GM23248 (cell line): ENCODE data around the gene FBXO38. TPM values are rescaled to one million over a fixed set of nuclear protein-coding genes. Genes with fewer than 3 reads are reported as not detected.

ENCODE experiments used
- DNase-seq: peaks from one replicate; pipeline ENCODE4 v3.0.0-alpha.2; 2015
- H2AFZ ChIP-seq: fragments of 200-600 bp; sonication (generic); 2 replicates; pipeline ENCODE4 v1.6.1; 2016; ENCODE audit warnings: antibody characterized with exemption
- H3F3A ChIP-seq: fragments of 200-600 bp; sonication (generic); 2 replicates; pipeline ENCODE4 v1.6.1; 2016; ENCODE audit warnings: mild to moderate bottlenecking, antibody characterized with exemption, mixed run types; ENCODE audit not compliant: insufficient read depth
- H3K27ac ChIP-seq: fragments of 200-600 bp; sonication (generic); 2 replicates; pipeline ENCODE4 v1.5.1; 2016; ENCODE audit warnings: mild to moderate bottlenecking
- H3K27me3 ChIP-seq: fragments of 200-600 bp; sonication (generic); replicated peaks from 2 replicates; pipeline ENCODE4 v1.6.1; 2016; ENCODE audit warnings: mild to moderate bottlenecking; ENCODE audit not compliant: insufficient read depth
- H3K36me3 ChIP-seq: fragments of 200-600 bp; sonication (generic); 2 replicates; pipeline ENCODE4 v1.6.1; 2016; ENCODE audit warnings: low read depth, mild to moderate bottlenecking
- H3K4me1 ChIP-seq: fragments of 200-600 bp; sonication (generic); 2 replicates; pipeline ENCODE4 v1.6.1; 2016; ENCODE audit warnings: mild to moderate bottlenecking; ENCODE audit not compliant: insufficient read depth
- H3K4me2 ChIP-seq: fragments of 200-600 bp; sonication (generic); one replicate; pipeline ENCODE4 v1.6.1; 2016; ENCODE audit warnings: mild to moderate bottlenecking; ENCODE audit not compliant: unreplicated experiment
- H3K4me3 ChIP-seq: fragments of 200-600 bp; sonication (generic); 2 replicates; pipeline ENCODE4 v1.5.1; 2016; ENCODE audit warnings: mild to moderate bottlenecking
- H3K79me2 ChIP-seq: fragments of 200-600 bp; sonication (generic); 2 replicates; pipeline ENCODE4 v1.6.1; 2016; ENCODE audit warnings: mild to moderate bottlenecking; ENCODE audit not compliant: insufficient read depth
- H3K9ac ChIP-seq: fragments of 200-600 bp; sonication (generic); 2 replicates; pipeline ENCODE4 v1.6.1; 2016; ENCODE audit warnings: mild to moderate bottlenecking
- H3K9me2 ChIP-seq: fragments of 200-600 bp; sonication (generic); 2 replicates; pipeline ENCODE4 v1.6.1; 2016; ENCODE audit warnings: mixed run types, mild to moderate bottlenecking, moderate library complexity; ENCODE audit not compliant: insufficient read depth
- H3K9me3 ChIP-seq: fragments of 200-600 bp; sonication (generic); one replicate; pipeline ENCODE4 v1.6.1; 2017; ENCODE audit warnings: low read depth
- H4K20me1 ChIP-seq: fragments of 200-600 bp; sonication (generic); 2 replicates; pipeline ENCODE4 v1.6.0; 2016; ENCODE audit not compliant: insufficient read depth
- EZH2 ChIP-seq: fragments of 200-600 bp; sonication (generic); IDR thresholded peaks from 2 replicates; pipeline ENCODE4 v1.6.1; 2018; ENCODE audit warnings: antibody characterized with exemption, mild to moderate bottlenecking; ENCODE audit not compliant: insufficient read depth, poor library complexity, severe bottlenecking
- EZH2phosphoT487 ChIP-seq: fragments of 200-600 bp; sonication (generic); IDR thresholded peaks from 2 replicates; pipeline ENCODE4 v1.6.1; 2018; ENCODE audit warnings: antibody characterized with exemption, moderate library complexity, mild to moderate bottlenecking, low read depth; ENCODE audit not compliant: insufficient read depth
- WGBS, 2 experiments: methylation state at CpG; one replicate each; pipeline ENCODE4 v1.1.6; 2015 to 2017; ENCODE audit warnings: low lambda C conversion rate in 2 of 2, low coverage in 1 of 2; ENCODE audit errors: missing lambda C conversion rate in 2 of 2; 5-methylcytosine and 5-hydroxymethylcytosine counted together
- in situ Hi-C: fragments of 300-500 bp; cut with MboI; formaldehyde crosslinking; loops from 2 replicates; pipeline ENCODE4 v1.15.0; 2020
- polyA plus RNA-seq: library from polyadenylated mRNA; unstranded; fragments of >200 nt; fragmentation: Nextera tagmentation; extraction: Ambion mirVana; gene quantifications from 2 replicates; pipeline ENCODE4 v1.2.1, GENCODE V29; 2016
- total RNA-seq: library from RNA; depleted of rRNA; stranded (reverse); fragments of >200 nt; shearing (Covaris generic); gene quantifications from 2 replicates; pipeline ENCODE4 v1.2.3, GENCODE V29; 2014

Gene FBXO38
- total and polyA plus RNA-seq, 2 experiments from 2014 or later: 16.7 to 55.3 TPM

- Histone ChIP-seq H3K4me2 (no peak overlapping the region), H4K20me1 (no peaks in the 10 kb centered on the region), H3K79me2 (peaks cover 10% of the 10 kb centered on the region; the same call in 1 of the 2 replicates), H3K9ac (no peak overlapping the region), H3K4me3 (no peak overlapping the region), H3K9me2 (no peaks in the 10 kb centered on the region), H3K36me3 (peaks cover 52% of the 10 kb centered on the region), H3K4me1 (no peaks in the 10 kb centered on the region), H3K27me3 (no peaks in the 10 kb centered on the region), H3K9me3 (no peaks in the 10 kb centered on the region), H2AFZ (no peak overlapping the region), H3K27ac (no peak overlapping the region), H3F3A (no peaks in the 10 kb centered on the region)
- WGBS, 2 experiments: 94 to 96% methylated on average over 3 of the region's 3 CpGs
- in situ Hi-C loops: loop anchor here (25.0 kb wide), 1 partner anchor 678 kb away; no protein-coding TSS in a partner anchor
- DNase-seq: no peak
- TF ChIP-seq EZH2 (no peak), EZH2phosphoT487 (no peak)
These were observed 50.1 kb downstream of the FBXO38 start for GRCh38 chr5:148433826-148434225.

- H3K4me1 ChIP-seq: no peaks in the 10 kb centered on the region
- no peaks in the 10 kb centered on the region for H3K9me3 ChIP-seq
- peaks cover 4% of the 10 kb centered on the region; the same call in 1 of the 2 replicates for H3F3A ChIP-seq
- no peak overlapping the region for H3K4me2 ChIP-seq
- H3K79me2 ChIP-seq: peaks cover 2% of the 10 kb centered on the region; the same call in 1 of the 2 replicates
- no peaks in the 10 kb centered on the region for H4K20me1 ChIP-seq
- no peak overlapping the region for H3K27ac ChIP-seq
- no peak overlapping the region for H3K9ac ChIP-seq
- H3K4me3 ChIP-seq: no peak overlapping the region
- H3K9me2 ChIP-seq: no peaks in the 10 kb centered on the region
- H2AFZ ChIP-seq: no peak overlapping the region
- DNase-seq: no peak
- H3K27me3 ChIP-seq: no peaks in the 10 kb centered on the region
- in situ Hi-C loops: loop anchor here (25.0 kb wide), 1 partner anchor 676 kb away; no protein-coding TSS in a partner anchor
- TF ChIP-seq EZH2: no peak
- TF ChIP-seq EZH2phosphoT487: no peak
- peaks cover 62% of the 10 kb centered on the region for H3K36me3 ChIP-seq
- WGBS, 2 experiments: 95 to 97% methylated on average over 3 of the region's 3 CpGs
These were observed 52.3 kb downstream of the FBXO38 start for GRCh38 chr5:148436029-148436428.

GRCh38 chr5:148437249-148437648, 53.5 kb downstream of the FBXO38 start:
- Histone ChIP-seq H3K4me1 (no peaks in the 10 kb centered on the region), H3K9me2 (no peaks in the 10 kb centered on the region), H3K4me2 (no peak overlapping the region), H3K27ac (no peak overlapping the region), H3K36me3 (peaks cover 61% of the 10 kb centered on the region), H2AFZ (no peak overlapping the region), H3K9ac (no peak overlapping the region), H4K20me1 (no peaks in the 10 kb centered on the region), H3K9me3 (no peaks in the 10 kb centered on the region), H3K79me2 (no peaks in the 10 kb centered on the region), H3K4me3 (no peak overlapping the region), H3F3A (peaks cover 11% of the 10 kb centered on the region), H3K27me3 (no peaks in the 10 kb centered on the region)
- WGBS, 2 experiments: 77 to 81% methylated on average over 6 of the region's 6 CpGs
- TF ChIP-seq EZH2phosphoT487: no peak
- TF ChIP-seq EZH2: no peak
- peak; percentile 14 for DNase-seq
- in situ Hi-C loops: loop anchor here (25.0 kb wide), 1 partner anchor 675 kb away; no protein-coding TSS in a partner anchor

GRCh38 chr5:148438933-148439332, 55.2 kb downstream of the FBXO38 start:
- Histone ChIP-seq H3K9me3 (no peaks in the 10 kb centered on the region), H3K79me2 (no peaks in the 10 kb centered on the region), H3K27me3 (no peaks in the 10 kb centered on the region), H3K4me1 (no peaks in the 10 kb centered on the region), H3K27ac (no peak overlapping the region), H3K4me2 (no peak overlapping the region), H3K36me3 (peaks cover 50% of the 10 kb centered on the region), H3F3A (peaks cover 25% of the 10 kb centered on the region), H3K4me3 (no peak overlapping the region), H3K9ac (no peak overlapping the region), H4K20me1 (no peaks in the 10 kb centered on the region), H2AFZ (no peak overlapping the region), H3K9me2 (no peaks in the 10 kb centered on the region)
- 79 to 95% methylated on average over 2 of the region's 2 CpGs for WGBS, 2 experiments
- in situ Hi-C loops: loop anchor here (25.0 kb wide), 1 partner anchor 673 kb away; no protein-coding TSS in a partner anchor
- no peak for TF ChIP-seq EZH2phosphoT487
- TF ChIP-seq EZH2: no peak
- DNase-seq: no peak

- no peak overlapping the region for H3K9ac ChIP-seq
- no peaks in the 10 kb centered on the region for H3K9me2 ChIP-seq
- TF ChIP-seq EZH2phosphoT487 (no peak), EZH2 (no peak)
- H3K36me3 ChIP-seq: peaks cover 32% of the 10 kb centered on the region
- peaks cover 25% of the 10 kb centered on the region for H3F3A ChIP-seq
- no peaks in the 10 kb centered on the region for H3K79me2 ChIP-seq
- WGBS, 2 experiments: 36 to 45% methylated on average over 1 of the region's 1 CpG
- in situ Hi-C loops: loop anchor here (10.0 to 25.0 kb wide), 2 partner anchors 282 to 669 kb away; no protein-coding TSS in a partner anchor
- H4K20me1 ChIP-seq: no peaks in the 10 kb centered on the region
- H3K4me3 ChIP-seq: no peak overlapping the region
- H3K9me3 ChIP-seq: no peaks in the 10 kb centered on the region
- H3K27me3 ChIP-seq: no peaks in the 10 kb centered on the region
- H3K4me1 ChIP-seq: no peaks in the 10 kb centered on the region
- no peak overlapping the region for H2AFZ ChIP-seq
- no peak overlapping the region for H3K4me2 ChIP-seq
- H3K27ac ChIP-seq: no peak overlapping the region
- DNase-seq: no peak
These were observed 59.5 kb downstream of the FBXO38 start for GRCh38 chr5:148443241-148443640.
